Naive thymus-derived CD4-positive, alpha-beta T cell (primary cell): Measurements from ENCODE around the gene RASD2. TPM values are rescaled to one million over a fixed set of nuclear protein-coding genes. Genes with fewer than 3 reads are reported as not detected.
"Not testable (repeated sequence)": the region's sequence is repeated elsewhere in the genome, so short reads cannot be mapped to it uniquely, and the experiment has no call there.

ENCODE experiments used
- ATAC-seq: fragments of 150-1000 bp; cut with Tn5 transposase; 2 replicates; pipeline ENCODE4 v1.10.0; 2021; ENCODE audit warnings: mild to moderate bottlenecking, moderate library complexity
- CTCF ChIA-PET: fragments of 350-600 bp; sonication (Branson Sonifier 250); formaldehyde crosslinking; loops from one replicate; lab custom pipeline; 2021; ENCODE audit warnings: antibody characterized with exemption; lab: Charles Lee
- POLR2A ChIA-PET: fragments of 350-600 bp; sonication (Branson Sonifier 250); formaldehyde crosslinking; loops from one replicate; lab custom pipeline; 2021; ENCODE audit warnings: antibody characterized with exemption, inconsistent platforms; lab: Charles Lee
- DNase-seq, 9 donors: peaks; one replicate each; pipeline versions ENCODE4 v3.0.0 to v3.0.0-alpha.2; 2020 to 2022; ENCODE audit warnings: mixed read lengths in 1 of 9
- H3K27ac ChIP-seq: one replicate; pipeline ENCODE4 v1.7.0; 2013; ENCODE audit warnings: mild to moderate bottlenecking, low read depth, low read length, moderate library complexity
- H3K27me3 ChIP-seq, 2 donors: one replicate each; pipeline ENCODE4 v1.7.0; 2013; ENCODE audit warnings: low read length in 2 of 2, mild to moderate bottlenecking in 2 of 2, moderate library complexity in 2 of 2; ENCODE audit not compliant: control insufficient read depth in 2 of 2, insufficient read depth in 2 of 2
- H3K36me3 ChIP-seq, 3 experiments: 1 replicate in 2 of 3; 2 replicates in 1 of 3; pipeline ENCODE4 v1.7.0; 2013; ENCODE audit warnings: low read length in 3 of 3, mild to moderate bottlenecking in 3 of 3, moderate library complexity in 1 of 3; ENCODE audit not compliant: insufficient read depth in 3 of 3, control insufficient read depth in 2 of 3
- H3K4me1 ChIP-seq, 2 donors: one replicate each; pipeline ENCODE4 v1.7.0; 2013; ENCODE audit warnings: low read length in 2 of 2, mild to moderate bottlenecking in 2 of 2, moderate library complexity in 1 of 2; ENCODE audit not compliant: control insufficient read depth in 2 of 2, insufficient read depth in 2 of 2
- H3K4me3 ChIP-seq: 2 replicates; pipeline ENCODE4 v1.7.0; 2013; ENCODE audit warnings: mild to moderate bottlenecking, low read length
- H3K9me3 ChIP-seq, 3 experiments: 1 replicate in 2 of 3; 2 replicates in 1 of 3; pipeline ENCODE4 v1.7.0; 2013; ENCODE audit warnings: low read length in 3 of 3; ENCODE audit not compliant: control insufficient read depth in 2 of 3
- H3K27ac Mint-ChIP-seq, 9 donors: one replicate each; pipeline ENCODE4 v1.8.0; 2020 to 2022; ENCODE audit warnings: mixed read lengths in 9 of 9, mild to moderate bottlenecking in 8 of 9, moderate library complexity in 5 of 9, inconsistent platforms in 2 of 9
- H3K27me3 Mint-ChIP-seq, 5 donors: one replicate each; pipeline ENCODE4 v1.8.0; 2021 to 2022; ENCODE audit warnings: mixed read lengths in 5 of 5, mild to moderate bottlenecking in 1 of 5
- H3K36me3 Mint-ChIP-seq, 5 donors: one replicate each; pipeline ENCODE4 v1.8.0; 2020 to 2022; ENCODE audit warnings: mixed read lengths in 5 of 5, mild to moderate bottlenecking in 3 of 5, inconsistent platforms in 1 of 5
- H3K4me1 Mint-ChIP-seq, 7 donors: one replicate each; pipeline ENCODE4 v1.8.0; 2020 to 2022; ENCODE audit warnings: mixed read lengths in 7 of 7, mild to moderate bottlenecking in 3 of 7, inconsistent platforms in 1 of 7
- H3K4me3 Mint-ChIP-seq, 10 donors: one replicate each; pipeline ENCODE4 v1.8.0; 2020 to 2022; ENCODE audit warnings: mild to moderate bottlenecking in 10 of 10, mixed read lengths in 10 of 10, moderate library complexity in 6 of 10, inconsistent platforms in 2 of 10
- H3K9me3 Mint-ChIP-seq, 11 donors: one replicate each; pipeline ENCODE4 v1.8.0; 2020 to 2022; ENCODE audit warnings: mixed read lengths in 11 of 11, mild to moderate bottlenecking in 4 of 11, inconsistent platforms in 1 of 11, moderate library complexity in 1 of 11
- intact Hi-C, 2 donors: fragments of 100-400 bp; cut with micrococcal nuclease; formaldehyde crosslinking; loops; one replicate each; pipeline ENCODE4 v1.15.1; 2023
- polyA plus RNA-seq, 2 donors: library from polyadenylated mRNA; unstranded; fragments of 300-500 nt; fragmentation: Illumina TruSeq; gene quantifications; one replicate each; pipeline ENCODE4 v1.2.3, GENCODE V29; 2021
- total RNA-seq, 6 experiments: library from RNA in 5 of 6; stranded (reverse) in 5 of 6; gene quantifications; 1 replicate in 5 of 6; 2 replicates in 1 of 6; pipeline ENCODE4 v1.2.3 and lab custom pipeline; 2021 to 2026

Gene RASD2, protein sequence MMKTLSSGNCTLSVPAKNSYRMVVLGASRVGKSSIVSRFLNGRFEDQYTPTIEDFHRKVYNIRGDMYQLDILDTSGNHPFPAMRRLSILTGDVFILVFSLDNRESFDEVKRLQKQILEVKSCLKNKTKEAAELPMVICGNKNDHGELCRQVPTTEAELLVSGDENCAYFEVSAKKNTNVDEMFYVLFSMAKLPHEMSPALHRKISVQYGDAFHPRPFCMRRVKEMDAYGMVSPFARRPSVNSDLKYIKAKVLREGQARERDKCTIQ
- 1 to 10 TPM in 1 of 5 experiments, under 1 TPM in 1, not detected in 3; 0.24 to 1.4 TPM for total RNA-seq
- polyA plus RNA-seq: under 1 TPM in 1 of 2 donors, not detected in 1; 0.05 TPM
- 2.4 reads per million, percentile 12 among the genes with 10 or more reads in this experiment for total RNA-seq (lab: John Stamatoyannopoulos, UW)

DNA sequence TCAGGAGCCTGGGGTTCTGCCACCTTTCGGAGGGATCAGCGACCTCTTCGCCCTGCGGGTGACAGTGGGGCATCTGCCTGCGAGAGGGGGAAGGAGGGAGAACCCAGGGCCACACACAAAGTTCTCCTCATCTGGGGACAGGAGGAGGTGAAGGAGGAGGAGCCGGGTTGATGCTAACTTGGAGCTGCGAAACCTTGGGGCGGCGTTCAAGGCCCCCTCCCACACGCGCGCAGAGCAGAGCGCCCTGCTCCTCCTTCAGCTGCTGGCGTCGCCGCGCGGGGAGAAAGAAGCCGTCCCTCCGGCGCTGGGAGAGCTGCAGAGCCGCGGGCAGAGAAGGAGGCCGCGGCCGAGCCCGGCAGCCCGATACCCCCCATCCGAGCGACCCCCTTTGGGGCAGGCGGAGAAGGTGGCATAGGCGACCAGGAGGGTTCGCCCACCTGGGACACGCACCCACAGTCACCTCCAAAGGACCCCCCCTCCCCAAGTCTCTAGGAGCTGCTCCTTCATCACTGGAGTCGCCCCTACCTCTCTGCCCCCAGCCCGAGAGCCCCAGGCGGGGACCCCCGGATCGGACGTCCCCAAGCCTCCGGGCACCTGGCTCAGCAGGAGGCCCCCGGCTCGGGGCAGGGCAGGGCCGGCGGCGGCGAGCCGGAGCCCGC, at the start of gene RASD2:
TSS of gene RASD2 (plus strand) at position 237 of the 659 bp plus-strand sequence. CDS start 5,979 bp downstream, outside the sequence.
- H3K9me3 Mint-ChIP-seq: peaks cover 0 to 2% (median 0%) of the 10 kb centered on the region in 11 donors
- H3K27ac Mint-ChIP-seq: peak within 1 kb of the TSS in 1 of 9 donors; percentile 54
- Histone ChIP-seq H3K36me3 (no peaks in the 10 kb centered on the region), H3K27me3 (peaks cover 4 to 13% of the 10 kb centered on the region in 2 donors), H3K4me1 (peaks cover 4 to 5% of the 10 kb centered on the region in 2 donors), H3K27ac (no peak within 1 kb of the TSS), H3K9me3 (no peaks in the 10 kb centered on the region), H3K4me3 (peak within 1 kb of the TSS; percentile 56)
- ChIA-PET CTCF (interaction anchor here (0.6 kb wide), 1 partner anchor 40 kb away, joined by 3 read pairs; no protein-coding TSS in a partner anchor), POLR2A (no interaction called here)
- intact Hi-C loops: loop anchor here (1.0 kb wide), 2 partner anchors 12 to 141 kb away; no protein-coding TSS in a partner anchor
- peaks cover 0 to 14% (median 8%) of the 10 kb centered on the region in 7 donors for H3K4me1 Mint-ChIP-seq
- H3K4me3 Mint-ChIP-seq: peak within 1 kb of the TSS; percentile 68 to 85 (median 76)
- peaks cover 24 to 59% (median 26%) of the 10 kb centered on the region in 5 donors for H3K27me3 Mint-ChIP-seq
- peak in 8 of 9 donors; percentile 19 to 57 (median 34) for DNase-seq
- peaks cover 0 to 1% (median 0%) of the 10 kb centered on the region in 5 donors for H3K36me3 Mint-ChIP-seq
- peak; percentile 60 for ATAC-seq

DNA sequence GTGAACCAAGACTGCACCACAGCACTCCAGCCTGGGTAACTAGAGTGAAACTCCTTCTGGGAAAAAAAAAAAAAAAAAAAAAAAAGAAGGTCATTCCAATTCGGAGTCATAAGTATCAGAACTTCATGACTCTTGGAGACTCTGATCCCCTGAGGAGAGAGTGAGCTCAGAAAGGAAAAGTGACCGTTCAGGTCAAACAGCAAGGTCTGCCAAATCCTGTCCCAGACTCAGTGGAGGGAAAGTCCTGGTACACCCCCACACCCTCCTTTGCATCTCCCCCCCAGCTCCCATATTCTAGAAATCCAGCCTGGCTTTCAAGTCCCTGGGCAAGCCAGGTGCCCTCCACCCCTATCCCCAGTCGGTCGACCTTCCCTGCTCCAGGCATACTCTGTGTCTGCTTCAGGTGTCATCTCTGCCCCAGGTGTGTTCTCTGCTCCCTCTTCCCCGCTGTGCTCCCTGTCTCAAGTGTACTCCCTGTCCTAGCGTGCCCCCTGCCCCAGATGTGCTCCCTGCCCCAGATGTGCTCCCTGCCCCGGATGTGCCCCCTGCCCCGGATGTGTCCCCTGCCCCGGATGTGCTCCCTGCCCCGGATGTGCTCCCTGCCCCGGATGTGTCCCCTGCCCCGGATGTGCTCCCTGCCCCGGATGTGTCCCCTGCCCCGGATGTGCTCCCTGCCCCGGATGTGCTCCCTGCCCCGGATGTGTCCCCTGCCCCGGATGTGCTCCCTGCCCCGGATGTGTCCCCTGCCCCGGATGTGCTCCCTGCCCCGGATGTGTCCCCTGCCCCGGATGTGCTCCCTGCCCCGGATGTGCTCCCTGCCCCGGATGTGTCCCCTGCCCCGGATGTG, 49.3 kb upstream of the RASD2 start:
- POLR2A ChIA-PET, H3K4me1 Mint-ChIP-seq, H3K4me1 ChIP-seq, ATAC-seq, H3K4me3 Mint-ChIP-seq, H3K4me3 ChIP-seq, H3K36me3 ChIP-seq, H3K27ac Mint-ChIP-seq, H3K27me3 ChIP-seq, H3K27ac ChIP-seq, H3K9me3 ChIP-seq, H3K9me3 Mint-ChIP-seq, DNase-seq, H3K36me3 Mint-ChIP-seq, intact Hi-C loops: not testable (repeated sequence)
- CTCF ChIA-PET: interaction anchor here (1.0 kb wide), 1 partner anchor 16 kb away, joined by 3 read pairs; no protein-coding TSS in a partner anchor
- H3K27me3 Mint-ChIP-seq: peaks cover 0 to 41% (median 32%) of the 10 kb centered on the region in 5 donors

DNA sequence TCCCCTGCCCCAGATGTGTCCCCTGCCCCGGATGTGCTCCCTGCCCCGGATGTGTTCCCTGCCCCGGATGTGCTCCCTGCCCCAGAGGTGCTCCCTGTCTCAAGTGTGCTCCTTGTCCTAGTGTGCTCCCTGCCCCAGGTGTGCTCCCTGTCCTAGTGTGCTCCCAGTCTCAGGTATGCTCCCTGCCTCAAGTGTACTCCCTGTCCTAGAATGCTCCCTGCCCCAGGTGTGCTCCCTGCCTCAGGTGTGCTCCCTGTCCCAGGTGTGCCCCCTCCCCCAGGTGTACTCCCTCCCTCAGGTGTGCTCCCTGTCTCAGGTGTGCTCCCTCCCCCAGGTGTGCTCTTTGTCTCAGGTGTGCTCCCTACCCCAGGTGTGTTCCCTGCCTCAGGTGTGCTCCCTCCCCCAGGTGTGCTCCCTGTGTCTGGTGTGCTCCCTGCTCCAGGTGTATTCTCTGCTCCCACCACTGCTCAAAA, 48.7 kb upstream of the RASD2 start:
- H3K27me3 ChIP-seq: no peaks in the 10 kb centered on the region
- intact Hi-C loops: no loop called here
- H3K9me3 ChIP-seq: no peaks in the 10 kb centered on the region
- H3K27ac Mint-ChIP-seq: peak overlapping the region in 1 of 9 donors; percentile 67
- ATAC-seq (no peak), DNase-seq (no peak)
- H3K4me3 Mint-ChIP-seq: no peak overlapping the region
- H3K36me3 Mint-ChIP-seq: no peaks in the 10 kb centered on the region
- H3K4me1 ChIP-seq: no peaks in the 10 kb centered on the region
- no peak overlapping the region for H3K4me3 ChIP-seq
- no peaks in the 10 kb centered on the region for H3K4me1 Mint-ChIP-seq
- CTCF ChIA-PET: no interaction called here
- no peaks in the 10 kb centered on the region for H3K36me3 ChIP-seq
- H3K27me3 Mint-ChIP-seq: peaks cover 0 to 35% (median 28%) of the 10 kb centered on the region in 5 donors
- POLR2A ChIA-PET: no interaction called here
- no peak overlapping the region for H3K27ac ChIP-seq
- no peaks in the 10 kb centered on the region for H3K9me3 Mint-ChIP-seq

DNA sequence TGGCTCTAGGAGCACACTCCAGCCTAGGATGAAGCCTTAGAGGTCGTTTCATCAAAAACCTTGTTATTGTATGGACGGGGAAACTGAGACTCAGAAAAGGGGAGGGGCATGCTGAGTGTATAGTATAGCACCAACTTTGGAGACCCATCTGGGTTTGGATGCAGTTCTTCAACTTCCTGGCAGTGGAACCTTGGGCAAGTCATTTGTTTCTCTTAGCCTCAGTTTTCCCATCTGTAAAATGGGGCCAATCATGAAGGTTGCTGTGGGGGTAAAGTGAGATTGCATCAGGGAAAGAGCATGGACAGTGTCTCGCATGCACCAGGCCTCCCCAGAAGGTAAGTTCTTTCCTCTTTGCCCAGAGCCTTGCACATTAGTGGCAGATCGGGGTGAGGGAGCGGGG, 47.6 kb upstream of the RASD2 start:
- Histone ChIP-seq H3K4me3 (no peak overlapping the region), H3K4me1 (no peaks in the 10 kb centered on the region), H3K36me3 (no peaks in the 10 kb centered on the region), H3K27me3 (no peaks in the 10 kb centered on the region), H3K9me3 (no peaks in the 10 kb centered on the region), H3K27ac (no peak overlapping the region)
- Mint-ChIP-seq H3K27ac (peak overlapping the region in 1 of 9 donors; percentile 25), H3K36me3 (no peaks in the 10 kb centered on the region), H3K4me3 (no peak overlapping the region), H3K4me1 (no peaks in the 10 kb centered on the region), H3K9me3 (no peaks in the 10 kb centered on the region), H3K27me3 (peaks cover 0 to 34% (median 28%) of the 10 kb centered on the region in 5 donors)
- intact Hi-C loops: no loop called here
- POLR2A ChIA-PET: no interaction called here
- ATAC-seq: no peak
- CTCF ChIA-PET: no interaction called here
- DNase-seq: no peak

DNA sequence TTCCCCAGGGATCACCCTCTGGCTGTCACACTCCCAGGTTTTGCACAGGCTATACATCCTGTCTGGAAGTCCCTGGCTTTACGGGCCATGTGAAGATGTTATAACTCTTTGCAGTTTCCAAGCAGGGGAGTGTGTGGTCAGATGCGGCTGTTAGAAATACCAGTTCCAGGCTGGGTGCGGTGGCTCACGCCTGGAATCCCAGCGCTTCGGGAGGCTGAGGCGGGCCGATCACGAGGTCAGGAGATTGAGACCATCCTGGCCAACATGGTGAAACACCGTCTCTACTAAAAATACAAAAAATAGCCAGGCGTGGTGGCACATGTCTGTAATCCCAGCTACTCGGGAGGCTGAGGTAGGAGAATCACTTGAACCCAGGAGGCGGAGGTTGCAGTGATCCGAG, 44.9 kb upstream of the RASD2 start:
- POLR2A ChIA-PET: interaction anchor here (0.6 kb wide), 1 partner anchor 36 kb away, joined by 3 read pairs; no protein-coding TSS in a partner anchor

DNA sequence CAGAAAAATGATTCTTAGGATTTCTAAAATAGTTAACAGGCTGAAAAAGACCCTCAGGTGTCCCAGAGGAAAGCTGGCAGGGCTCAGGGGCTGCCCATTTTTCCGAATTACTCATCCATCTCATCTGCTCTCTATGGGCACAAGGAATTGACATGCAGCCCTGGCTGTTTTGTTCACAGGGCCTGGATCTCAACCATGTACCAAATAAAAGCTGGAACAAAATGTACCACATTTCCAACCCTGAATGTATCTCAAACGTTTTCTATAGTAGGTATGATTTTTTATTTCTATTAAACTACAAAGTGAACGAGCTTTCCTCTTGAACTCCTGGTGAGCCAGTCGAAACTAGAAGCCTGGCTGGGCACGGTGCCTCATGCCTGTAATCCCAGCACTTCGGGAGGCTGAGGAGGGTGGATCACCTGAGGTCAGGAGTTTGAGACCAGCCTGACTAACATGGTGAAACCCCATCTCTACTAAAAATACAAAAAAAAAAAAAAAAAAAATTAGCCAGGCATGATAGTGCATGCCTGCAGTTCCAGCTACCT, 43.8 kb upstream of the RASD2 start:
- Mint-ChIP-seq H3K27me3 (peaks cover 7 to 41% (median 34%) of the 10 kb centered on the region in 5 donors), H3K4me3 (no peak overlapping the region), H3K36me3 (no peaks in the 10 kb centered on the region), H3K9me3 (no peaks in the 10 kb centered on the region), H3K4me1 (no peaks in the 10 kb centered on the region), H3K27ac (no peak overlapping the region)
- ATAC-seq (no peak), DNase-seq (no peak)
- H3K36me3 ChIP-seq: no peaks in the 10 kb centered on the region
- H3K27me3 ChIP-seq: no peaks in the 10 kb centered on the region
- no peak overlapping the region for H3K27ac ChIP-seq
- H3K9me3 ChIP-seq: no peaks in the 10 kb centered on the region
- intact Hi-C loops: no loop called here
- ChIA-PET CTCF (no interaction called here), POLR2A (no interaction called here)
- no peak overlapping the region for H3K4me3 ChIP-seq
- H3K4me1 ChIP-seq: no peaks in the 10 kb centered on the region

More for the DNA sequence above, 44.9 kb upstream of the RASD2 start:
- peaks cover 5 to 41% (median 34%) of the 10 kb centered on the region in 5 donors for H3K27me3 Mint-ChIP-seq
- H3K9me3 ChIP-seq, H3K27ac Mint-ChIP-seq, H3K4me3 ChIP-seq, CTCF ChIA-PET, ATAC-seq, H3K9me3 Mint-ChIP-seq, intact Hi-C loops, H3K4me1 Mint-ChIP-seq, H3K36me3 Mint-ChIP-seq, H3K27me3 ChIP-seq, H3K36me3 ChIP-seq, H3K27ac ChIP-seq, DNase-seq, H3K4me3 Mint-ChIP-seq, H3K4me1 ChIP-seq: not testable (repeated sequence)
